ENCODE data around the gene CCDC24.

CCDC24 gene

DNA sequence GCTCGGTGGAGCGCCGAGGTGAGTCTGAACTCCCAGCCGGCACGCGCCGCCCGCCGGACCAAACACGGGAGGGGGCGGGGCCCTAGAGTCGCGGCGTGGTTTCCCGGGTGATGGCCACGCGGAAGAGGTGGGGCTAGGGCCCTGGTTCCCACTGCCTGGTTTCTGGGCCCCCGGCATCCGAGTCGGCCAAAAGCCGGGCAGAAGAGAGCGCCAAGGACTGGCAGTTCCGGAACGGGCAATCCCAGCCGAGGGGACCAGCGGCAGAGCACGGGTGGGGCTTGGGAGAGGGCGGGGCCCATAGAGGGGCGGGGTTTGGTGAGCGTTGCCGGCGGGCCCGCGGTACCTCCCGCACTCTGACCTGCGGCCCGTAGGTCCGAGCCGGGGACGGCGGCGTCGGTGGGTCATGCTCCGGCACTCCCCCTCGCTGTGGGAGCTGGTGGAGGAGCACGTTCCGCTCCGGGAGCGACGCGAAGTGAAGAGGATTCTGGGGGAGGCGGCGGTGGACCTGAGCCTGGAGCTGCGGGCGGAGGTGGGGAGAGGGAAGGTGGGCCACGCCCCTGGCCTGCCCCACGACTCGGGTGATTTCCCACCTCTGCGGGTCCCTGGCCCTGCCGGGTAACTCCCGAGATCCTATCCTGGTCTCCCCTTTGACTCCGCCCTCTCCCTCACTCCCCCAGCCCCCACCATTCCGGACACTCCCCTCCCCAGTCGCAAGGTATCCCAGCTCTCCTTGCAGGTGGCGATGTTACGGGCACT is at the start of gene CCDC24:
CCDC24 (plus strand) TSS at position 124 of the 756 bp plus-strand sequence; CDS start at position 404, 280 bp downstream.
- TF ChIP-seq, protein P1, sequence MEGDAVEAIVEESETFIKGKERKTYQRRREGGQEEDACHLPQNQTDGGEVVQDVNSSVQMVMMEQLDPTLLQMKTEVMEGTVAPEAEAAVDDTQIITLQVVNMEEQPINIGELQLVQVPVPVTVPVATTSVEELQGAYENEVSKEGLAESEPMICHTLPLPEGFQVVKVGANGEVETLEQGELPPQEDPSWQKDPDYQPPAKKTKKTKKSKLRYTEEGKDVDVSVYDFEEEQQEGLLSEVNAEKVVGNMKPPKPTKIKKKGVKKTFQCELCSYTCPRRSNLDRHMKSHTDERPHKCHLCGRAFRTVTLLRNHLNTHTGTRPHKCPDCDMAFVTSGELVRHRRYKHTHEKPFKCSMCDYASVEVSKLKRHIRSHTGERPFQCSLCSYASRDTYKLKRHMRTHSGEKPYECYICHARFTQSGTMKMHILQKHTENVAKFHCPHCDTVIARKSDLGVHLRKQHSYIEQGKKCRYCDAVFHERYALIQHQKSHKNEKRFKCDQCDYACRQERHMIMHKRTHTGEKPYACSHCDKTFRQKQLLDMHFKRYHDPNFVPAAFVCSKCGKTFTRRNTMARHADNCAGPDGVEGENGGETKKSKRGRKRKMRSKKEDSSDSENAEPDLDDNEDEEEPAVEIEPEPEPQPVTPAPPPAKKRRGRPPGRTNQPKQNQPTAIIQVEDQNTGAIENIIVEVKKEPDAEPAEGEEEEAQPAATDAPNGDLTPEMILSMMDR (IDR thresholded peaks at IDR 0.05): no peak
- peak within 1 kb of the TSS; percentile 84 for H3K4me3 ChIP-seq
- H3K27ac ChIP-seq: peak within 1 kb of the TSS; percentile 84 to 89
- peak; percentile 93 for DNase-seq (ENCODE audit: low spot score)

GRCh38 chr1:43942411-43942810 is 49.0 kb upstream of the CCDC24 start:
- H3K27ac ChIP-seq: no peak overlapping the region
- TF ChIP-seq, protein P1 (IDR thresholded peaks at IDR 0.05): no peak
- DNase-seq (ENCODE audit: low spot score): no peak
- no peak overlapping the region for H3K4me3 ChIP-seq

DNA sequence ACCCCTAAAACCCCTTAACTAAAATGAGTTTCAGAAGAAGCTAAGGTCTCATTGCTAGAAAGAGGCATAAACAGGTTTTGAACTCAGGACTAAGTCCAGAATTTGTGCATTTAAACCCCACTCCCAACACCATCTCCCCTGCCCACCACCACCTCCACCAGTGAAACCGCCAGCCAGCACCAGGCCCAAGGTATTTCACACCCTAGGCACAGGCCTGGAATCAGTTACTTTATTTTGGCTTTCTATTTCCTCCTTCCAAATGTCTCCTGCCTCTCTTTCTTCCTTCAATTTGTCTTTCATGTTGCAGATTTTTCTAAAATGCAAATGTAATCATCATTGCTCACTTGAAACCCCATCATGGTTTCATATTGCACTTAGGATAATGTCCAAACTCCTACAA is 46.5 kb upstream of the CCDC24 start:
- Histone ChIP-seq H3K4me3 (no peak overlapping the region), H3K27ac (no peak overlapping the region)
- DNase-seq (ENCODE audit: low spot score): no peak
- TF ChIP-seq, protein P1 (IDR thresholded peaks at IDR 0.05): no peak

DNA sequence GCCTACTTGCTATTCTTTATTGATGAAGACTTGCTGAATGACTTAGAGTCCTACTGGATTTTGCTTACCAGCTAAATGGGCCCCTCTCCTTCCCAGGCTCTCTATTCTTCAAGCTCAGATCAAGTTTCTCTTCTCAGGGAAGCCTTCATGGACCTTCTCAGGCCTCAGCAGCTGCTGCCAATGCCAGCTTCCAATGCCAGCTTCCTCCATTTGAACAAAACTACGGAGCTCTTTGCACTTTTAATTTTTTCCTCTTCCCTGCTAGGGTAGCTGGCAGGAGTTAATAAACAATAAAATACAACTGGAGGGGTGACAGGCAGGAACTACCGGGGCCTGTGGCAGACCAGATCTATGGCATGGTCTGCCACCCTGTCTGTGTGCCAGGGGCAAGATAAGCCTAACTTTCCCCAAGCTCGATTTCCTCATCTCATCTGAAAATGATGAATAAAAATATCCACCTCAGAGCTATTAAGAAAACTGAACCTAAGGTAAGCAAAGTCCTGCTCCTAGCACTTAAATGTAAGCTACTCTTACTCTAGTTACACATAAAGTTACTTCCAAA is 45.6 kb upstream of the CCDC24 start:
- Histone ChIP-seq H3K4me3 (peak overlapping the region; percentile 98), H3K27ac (peak overlapping the region; percentile 92 to 98)
- no peak for DNase-seq (ENCODE audit: low spot score)
- TF ChIP-seq, protein P1 (IDR thresholded peaks at IDR 0.05): no peak

DNA sequence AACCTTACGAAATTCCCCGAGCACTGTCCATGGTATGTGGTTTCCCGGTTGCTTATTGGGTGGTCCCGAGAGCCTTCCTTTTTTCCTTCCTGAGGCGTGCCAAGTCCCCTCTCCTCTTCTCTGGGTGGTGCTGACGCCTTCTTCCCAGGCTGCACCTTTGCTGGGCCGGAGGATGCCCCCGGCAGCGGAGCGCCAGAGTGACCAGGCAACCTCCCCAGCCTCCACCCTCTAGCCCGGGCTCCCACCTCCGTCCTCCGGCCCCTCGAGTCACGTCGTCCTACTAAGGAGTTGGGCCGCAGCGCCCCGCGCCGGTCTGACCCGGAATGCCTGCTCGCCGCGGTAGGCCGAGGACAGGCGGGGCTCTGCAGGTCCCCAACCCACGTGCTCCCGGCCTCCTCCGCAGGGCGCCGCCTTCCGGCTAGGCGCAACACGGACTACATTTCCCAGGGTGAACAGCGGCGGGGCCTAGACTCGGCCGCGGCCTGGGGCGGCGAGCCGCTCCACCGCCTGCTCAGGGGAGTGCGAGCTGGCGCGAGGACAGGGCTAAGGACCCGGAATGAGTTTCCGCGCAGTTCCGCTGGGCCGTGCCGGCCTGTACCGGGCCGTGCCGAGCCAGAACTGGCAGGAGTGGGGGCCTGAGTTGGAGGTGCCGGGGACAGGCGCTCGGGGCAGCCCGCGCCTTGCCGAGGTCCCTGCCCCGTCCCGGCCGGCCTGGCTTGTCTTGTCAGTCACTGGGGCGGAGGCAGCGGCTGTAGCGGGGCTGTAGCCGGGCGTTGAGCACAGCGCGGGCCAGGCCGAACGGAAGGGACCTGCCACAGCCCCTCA is 45.0 kb upstream of the CCDC24 start, which contains the start of gene IPO13:
IPO13 (plus strand) TSS at position 715 of the 825 bp plus-strand sequence. CDS start 651 bp downstream, outside the sequence.
- Histone ChIP-seq H3K27ac (peak within 1 kb of the TSS; percentile 92 to 98), H3K4me3 (peak within 1 kb of the TSS; percentile 98)
- peak; percentile 97 for DNase-seq (ENCODE audit: low spot score)
- TF ChIP-seq, protein P1 (IDR thresholded peaks at IDR 0.05): peak; percentile 41

GRCh38 chr1:43947061-43947873 is 44.1 kb upstream of the CCDC24 start:
- TF ChIP-seq, protein P1 (IDR thresholded peaks at IDR 0.05): no peak
- DNase-seq (ENCODE audit: low spot score): no peak

More at GRCh38 chr1:43947061-43947873, 44.1 kb upstream of the CCDC24 start:
- Histone ChIP-seq H3K4me3 (peak overlapping the region; percentile 98), H3K27ac (peak overlapping the region; percentile 92 to 98)
